Stimulated activated CD8-positive, alpha-beta memory T cell treated with anti-CD3 and anti-CD28 coated beads, Interleukin-7, amount 100 ng/mL, for 48 hours (primary cell): ENCODE measurements around the gene TLR6.
A peak's percentile ranks its signal among the peaks of the same experiment; 100 is the strongest.

Experiments used
- DNase-seq, 2 donors: peaks; one replicate each; pipeline ENCODE4 v3.0.0-alpha.2; 2020; ENCODE audit warnings: low read depth in 1 of 2; ENCODE audit errors: extremely low read depth in 1 of 2

Gene TLR6

GRCh38 chr4:38868059-38868960 is 11.7 kb upstream of the TLR6 start:
- no peak for DNase-seq

GRCh38 chr4:38867478-38868058 is 11.0 kb upstream of the TLR6 start, which contains the start of gene FAM114A1:
FAM114A1 (plus strand) TSS chr4:38867806; CDS start chr4:38878079, 10,273 bp downstream.
- peak in 1 of 2 donors; percentile 9 for DNase-seq

DNA sequence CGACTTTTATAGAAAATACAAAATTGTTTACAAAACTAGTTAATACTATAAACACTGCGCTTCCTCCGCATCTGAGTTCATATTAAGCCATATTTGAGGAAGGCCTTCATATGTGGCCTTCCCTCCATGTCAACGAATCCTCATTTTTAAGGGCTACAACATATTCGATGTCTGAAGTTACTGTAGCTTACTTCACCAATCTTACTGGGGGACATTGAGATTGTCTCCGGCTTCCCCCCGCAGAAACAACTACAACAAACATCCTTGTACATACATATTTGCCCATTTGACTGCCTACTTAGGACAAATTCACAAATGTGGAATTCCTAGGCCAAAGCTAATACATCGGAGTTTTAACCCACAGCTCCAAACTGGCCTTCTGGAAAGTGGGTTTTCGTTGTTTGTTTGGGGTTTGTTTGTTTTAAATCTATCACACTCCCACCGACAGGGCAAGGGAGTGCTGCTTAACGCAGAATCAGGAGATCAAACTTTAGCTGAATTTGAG is 10.4 kb upstream of the TLR6 start:
- DNase-seq, result no peak

GRCh38 chr4:38865445-38865844 is 8.8 kb upstream of the TLR6 start:
- DNase-seq, result no peak

GRCh38 chr4:38861791-38862190 is 5.2 kb upstream of the TLR6 start:
- DNase-seq, result no peak

GRCh38 chr4:38860788-38861424 is 4.3 kb upstream of the TLR6 start:
- DNase-seq, result peak in 1 of 2 donors; percentile 25

DNA sequence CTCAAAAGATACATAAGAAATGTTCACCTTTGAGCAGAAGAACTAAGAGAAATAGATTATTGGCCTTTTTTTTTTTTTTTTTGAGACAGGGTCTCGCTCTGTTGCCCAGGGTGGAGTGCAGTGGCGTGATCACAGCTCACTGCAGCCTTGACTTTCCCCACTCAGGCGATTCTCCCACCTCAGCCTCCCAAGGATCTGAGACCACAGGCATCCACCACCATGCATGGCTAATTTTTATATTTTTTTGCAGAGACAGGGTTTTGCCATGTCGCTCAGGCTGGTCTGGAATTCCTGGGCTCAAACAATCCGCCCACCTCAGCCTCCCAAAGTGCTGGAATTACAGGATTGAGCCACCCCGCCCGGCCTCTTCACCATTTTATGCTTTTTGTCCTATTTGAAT is 2.9 kb upstream of the TLR6 start:
- no peak for DNase-seq

DNA sequence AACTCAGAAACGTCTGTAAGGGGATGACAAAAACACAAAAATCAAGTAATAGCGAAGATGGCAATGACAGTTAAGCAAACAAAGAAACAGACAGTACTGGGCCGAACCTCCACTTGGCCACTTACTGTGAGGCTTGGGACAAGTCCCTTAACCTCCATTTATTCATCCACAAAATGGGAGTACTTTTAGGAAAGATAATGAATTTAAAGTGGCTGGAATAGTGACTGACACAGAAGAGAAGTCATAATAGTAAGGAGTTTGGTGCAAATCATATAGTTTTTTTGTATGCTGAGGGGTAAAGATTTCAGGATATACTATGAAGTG is 1.4 kb upstream of the TLR6 start:
- no peak for DNase-seq

DNA sequence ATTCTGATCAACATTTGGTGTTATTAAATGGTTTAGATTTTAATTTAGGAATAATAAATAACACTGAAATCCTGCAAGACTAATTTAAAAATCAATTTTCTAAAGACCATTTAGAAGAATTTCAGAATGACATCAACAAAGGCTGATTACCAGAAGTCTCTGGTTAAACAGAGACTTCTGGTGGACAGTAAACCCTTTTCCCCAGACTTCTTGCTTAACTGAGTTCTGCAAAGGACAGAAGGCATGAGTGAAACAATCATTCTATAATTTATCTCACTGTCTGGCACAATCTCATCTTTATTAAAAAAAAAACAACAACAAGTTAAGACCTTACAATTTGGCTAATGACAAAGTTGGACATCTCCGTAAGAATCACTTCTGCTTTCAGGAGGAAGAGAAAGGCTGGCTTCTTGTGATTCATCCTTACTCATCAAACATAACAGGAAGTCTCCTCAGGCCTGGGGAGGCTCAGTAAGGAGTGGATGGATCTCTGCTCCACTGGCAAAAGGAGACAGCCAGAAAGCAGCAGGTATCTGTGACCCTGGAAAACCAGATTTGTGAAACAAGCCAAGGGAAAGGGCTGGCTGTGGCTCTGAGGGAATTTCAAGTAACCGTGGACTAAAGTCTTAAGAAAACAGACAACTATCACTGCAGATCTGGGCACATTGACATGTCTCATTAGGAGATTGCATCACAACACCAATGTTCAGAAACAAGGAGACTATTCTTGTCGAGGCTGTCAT is 908 bp upstream of the TLR6 start:
- DNase-seq, result peak in 1 of 2 donors; percentile 10

GRCh38 chr4:38856046-38856445 is 571 bp downstream of the TLR6 start:
- DNase-seq, result no peak

GRCh38 chr4:38855466-38855865 is 1.2 kb downstream of the TLR6 start:
- no peak for DNase-seq

DNA sequence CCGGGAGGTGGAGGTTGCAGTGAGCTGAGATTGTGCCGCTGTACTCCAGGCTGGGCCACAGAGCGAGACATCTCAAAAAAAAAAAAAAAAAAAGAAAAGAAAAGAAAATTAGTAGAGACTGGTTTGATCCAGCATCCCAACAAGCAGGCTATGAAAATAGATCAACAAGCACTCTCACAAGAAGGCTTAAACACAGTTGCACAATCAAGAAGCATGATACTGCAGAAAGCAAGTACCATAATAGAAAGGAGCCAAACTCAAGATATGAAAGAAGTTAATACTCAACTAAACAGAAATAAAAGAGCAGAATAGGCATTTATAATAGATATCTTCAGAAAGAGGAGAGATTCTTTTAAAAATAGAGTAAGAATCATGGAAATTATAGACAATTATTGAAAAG is 10.6 kb downstream of the TLR6 start:
- no peak for DNase-seq

GRCh38 chr4:38842994-38843393 is 13.6 kb downstream of the TLR6 start:
- no peak for DNase-seq

- DNase-seq, result no peak
Measured at GRCh38 chr4:38837849-38838248, 18.8 kb downstream of the TLR6 start.

- no peak for DNase-seq
Measured at GRCh38 chr4:38837334-38837733, 19.3 kb downstream of the TLR6 start.

DNA sequence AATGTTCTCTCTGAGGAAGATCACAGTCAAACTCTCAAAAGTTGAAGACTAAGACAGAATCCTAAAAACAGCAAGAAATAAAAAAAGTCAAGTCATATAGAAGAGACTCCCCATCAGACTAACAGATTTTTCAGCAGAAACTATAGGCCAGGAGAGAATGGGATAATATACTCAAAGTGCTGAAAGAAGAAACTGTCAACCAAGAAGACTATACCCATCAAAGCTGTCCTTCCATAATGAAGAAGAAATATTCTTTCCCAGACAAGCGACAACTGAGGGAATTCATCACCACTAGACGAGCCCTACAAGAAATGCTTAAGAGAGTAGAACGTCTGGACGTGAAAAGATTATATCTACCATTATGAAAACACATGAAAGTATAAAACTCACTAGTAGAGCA is 22.0 kb downstream of the TLR6 start:
- DNase-seq, result no peak

DNA sequence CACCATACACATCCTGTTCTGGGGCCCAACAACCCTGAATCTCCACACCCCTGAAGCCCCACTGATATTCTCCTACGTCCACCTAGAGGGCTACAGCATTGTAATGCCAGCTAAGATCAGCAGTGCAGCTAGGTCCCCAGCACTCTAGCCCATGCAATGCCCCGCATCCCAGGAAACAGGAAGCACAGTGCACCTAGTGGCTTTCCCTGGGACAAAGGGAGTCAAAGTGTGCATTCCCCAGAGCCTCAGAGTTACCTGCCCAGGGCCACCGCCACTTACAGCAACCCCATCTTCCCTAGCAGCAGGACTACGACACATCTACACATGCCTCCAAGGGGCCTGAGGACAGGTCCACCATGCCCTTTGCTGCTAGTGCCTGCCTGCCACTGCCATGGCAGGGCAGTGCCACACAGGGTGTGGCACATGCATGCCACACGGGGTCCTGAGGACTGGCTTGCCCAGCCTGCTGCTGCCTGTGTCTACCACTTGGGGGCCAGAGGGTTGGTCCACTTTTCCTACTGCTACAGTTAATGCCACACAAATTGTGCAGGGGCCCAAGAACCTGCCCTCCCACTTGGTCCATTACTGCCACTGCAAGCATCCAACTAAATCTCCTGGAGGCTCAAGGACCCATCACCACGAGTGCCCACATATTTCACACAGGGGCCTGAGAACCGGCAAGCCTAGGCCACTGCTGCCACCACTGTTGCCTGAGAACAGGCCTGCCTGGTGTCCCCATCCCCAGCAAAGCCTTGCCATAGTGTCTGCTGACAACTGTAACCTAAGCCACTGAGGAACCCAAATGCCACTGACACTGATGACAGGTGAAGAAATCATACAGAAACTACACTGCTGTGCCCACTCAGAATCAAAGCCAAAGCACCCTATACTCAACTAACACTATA is 23.7 kb downstream of the TLR6 start:
- no peak for DNase-seq

GRCh38 chr4:38832206-38832605 is 24.4 kb downstream of the TLR6 start:
- DNase-seq, result no peak

DNA sequence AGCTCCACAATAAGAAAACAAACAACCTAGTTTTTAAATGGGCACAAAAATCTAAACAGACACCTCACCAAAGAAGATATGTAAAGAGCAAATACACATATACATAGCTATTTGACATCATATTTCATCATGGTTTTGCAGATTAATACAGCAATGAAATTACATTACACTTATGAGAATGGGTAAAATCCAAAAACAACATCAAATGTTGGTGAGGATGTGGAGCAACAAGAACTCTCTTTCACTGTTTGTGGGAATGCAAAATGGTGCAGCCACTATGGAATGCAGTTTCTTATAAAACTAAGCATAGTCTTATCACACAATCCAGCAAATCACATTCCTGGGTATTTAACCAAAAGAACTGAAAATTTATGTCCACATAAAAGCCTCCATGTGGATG is 25.0 kb downstream of the TLR6 start:
- no peak for DNase-seq

- no peak for DNase-seq
Measured at GRCh38 chr4:38829237-38829636, 27.4 kb downstream of the TLR6 start.
